GM18502 (cell line): ENCODE measurements around the gene GGA2.
"Not testable (repeated sequence)": the region's sequence is repeated elsewhere in the genome, so short reads cannot be mapped to it uniquely, and the experiment has no call there.

Experiments
- ATAC-seq: cut with Tn5 transposase; IDR thresholded peaks from one replicate; pipeline ENCODE4 v1.9.1; 2021; ENCODE audit warnings: mild to moderate bottlenecking; ENCODE audit not compliant: unreplicated experiment, poor library complexity

Gene GGA2

GRCh38 chr16:23510164-23510914 lies at the start of gene GGA2:
GGA2 (minus strand) TSS chr16:23510494; CDS start chr16:23510411, 83 bp downstream.
- ATAC-seq, result peak; percentile 77

GRCh38 chr16:23557779-23558702 lies 47.7 kb upstream of the GGA2 start:
- ATAC-seq, result no peak

- ATAC-seq, result peak; percentile 93
Observed at GRCh38 chr16:23556881-23557778, 46.8 kb upstream of the GGA2 start, which contains the start of the genes EARS2 and UBFD1. EARS2 (minus strand) TSS chr16:23557350; CDS start chr16:23557343, 7 bp downstream. UBFD1 (plus strand) TSS chr16:23557727; CDS start chr16:23557743, 16 bp downstream.

GRCh38 chr16:23554536-23554935 lies 44.2 kb upstream of the GGA2 start:
- ATAC-seq, result no peak

- ATAC-seq, result no peak
Observed at GRCh38 chr16:23552161-23552560, 41.9 kb upstream of the GGA2 start.

- no peak for ATAC-seq
Observed at GRCh38 chr16:23549938-23550337, 39.6 kb upstream of the GGA2 start.

- no peak for ATAC-seq
Observed at GRCh38 chr16:23544436-23544835, 34.1 kb upstream of the GGA2 start.

GRCh38 chr16:23540817-23541178 lies 30.5 kb upstream of the GGA2 start:
- ATAC-seq, result not testable (repeated sequence)

- ATAC-seq, result no peak
Observed at GRCh38 chr16:23539984-23540816, 29.9 kb upstream of the GGA2 start.

- no peak for ATAC-seq
Observed at GRCh38 chr16:23538919-23539278, 28.6 kb upstream of the GGA2 start.

- no peak for ATAC-seq
Observed at GRCh38 chr16:23537390-23537789, 27.1 kb upstream of the GGA2 start.

- no peak for ATAC-seq
Observed at GRCh38 chr16:23535901-23536300, 25.6 kb upstream of the GGA2 start.

- ATAC-seq, result no peak
Observed at GRCh38 chr16:23534868-23535860, 24.9 kb upstream of the GGA2 start.

- no peak for ATAC-seq
Observed at GRCh38 chr16:23532448-23532847, 22.2 kb upstream of the GGA2 start.

GRCh38 chr16:23530062-23530461 lies 19.8 kb upstream of the GGA2 start:
- ATAC-seq, result no peak

GRCh38 chr16:23528644-23529310 lies 18.5 kb upstream of the GGA2 start:
- no peak for ATAC-seq

GRCh38 chr16:23527961-23528643 lies 17.8 kb upstream of the GGA2 start:
- ATAC-seq, result no peak
